ENCODE data around the gene ITIH5.

The ITIH5 gene

DNA sequence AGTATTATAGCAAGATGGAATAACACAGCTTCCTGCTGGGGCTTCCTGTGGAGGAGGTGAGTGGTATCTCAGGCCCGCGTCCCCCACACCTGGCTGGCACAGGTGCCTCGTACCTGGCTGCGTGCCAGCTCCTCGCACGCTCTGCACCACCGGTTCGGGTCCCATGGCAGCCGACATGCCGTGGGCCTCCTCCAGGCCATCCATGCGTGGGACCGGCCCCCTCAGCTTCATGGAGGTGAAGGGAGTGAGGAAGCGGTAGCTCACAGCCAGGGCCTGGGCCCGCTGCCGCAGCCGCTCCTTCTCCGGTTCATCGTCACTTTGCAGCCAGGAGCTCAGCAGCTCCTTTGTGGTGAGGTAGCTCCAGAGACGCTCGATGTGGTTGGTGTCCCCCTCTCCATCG, 90.4 kb downstream of the ITIH5 start:
- no peak for TF ChIP-seq CTCF (IDR thresholded peaks at IDR 0.05; ENCODE audit: insufficient read depth, low read depth, low read length, missing control alignments)
- H3K4me3 ChIP-seq (ENCODE audit: low read depth, low read length): no peak overlapping the region
- no peak for DNase-seq (ENCODE audit: low read depth)

DNA sequence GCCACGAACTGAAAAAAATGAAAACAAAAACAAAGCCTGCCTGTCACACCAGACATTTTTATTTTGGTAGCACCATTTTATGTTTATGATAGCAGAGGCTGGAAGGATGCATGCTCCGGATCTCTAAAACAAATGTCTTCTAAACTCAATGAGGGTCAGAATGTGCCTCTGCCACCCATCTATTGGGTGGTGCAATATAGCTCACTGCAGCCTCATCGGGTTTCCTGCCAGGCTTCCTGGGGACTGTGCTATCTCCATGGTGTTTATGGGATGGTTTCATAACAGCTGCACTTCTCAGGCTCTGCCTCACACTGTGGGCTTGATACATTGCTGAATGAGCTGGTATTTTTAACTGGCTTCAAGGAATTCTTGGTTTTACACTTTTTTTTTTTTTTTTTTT, 94.4 kb downstream of the ITIH5 start:
- no peak for TF ChIP-seq CTCF (IDR thresholded peaks at IDR 0.05; ENCODE audit: insufficient read depth, low read depth, low read length, missing control alignments)
- DNase-seq (ENCODE audit: low read depth): no peak
- no peak overlapping the region for H3K4me3 ChIP-seq (ENCODE audit: low read depth, low read length)

DNA sequence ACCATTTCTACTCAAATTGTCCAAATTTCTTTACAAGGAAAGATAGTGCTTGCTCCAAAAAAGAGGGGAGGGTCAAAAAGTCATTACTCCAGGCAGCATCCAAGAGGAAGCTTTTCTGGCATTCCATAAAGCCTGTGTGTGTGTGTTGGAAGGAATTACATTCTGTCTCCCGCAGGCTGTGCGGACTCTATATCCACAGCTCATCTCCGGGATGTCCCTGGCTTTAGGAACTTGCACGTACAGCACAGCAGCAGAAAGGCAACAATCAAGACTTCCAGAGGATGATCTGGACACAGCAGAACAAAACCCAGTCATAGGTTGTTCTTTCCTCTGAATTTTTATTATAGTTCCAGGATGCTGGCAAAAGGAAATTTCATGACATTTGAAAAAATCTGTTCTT, 94.8 kb downstream of the ITIH5 start:
- no peak for DNase-seq (ENCODE audit: low read depth)
- H3K4me3 ChIP-seq (ENCODE audit: low read depth, low read length): no peak overlapping the region
- TF ChIP-seq CTCF (IDR thresholded peaks at IDR 0.05; ENCODE audit: insufficient read depth, low read depth, low read length, missing control alignments): no peak

DNA sequence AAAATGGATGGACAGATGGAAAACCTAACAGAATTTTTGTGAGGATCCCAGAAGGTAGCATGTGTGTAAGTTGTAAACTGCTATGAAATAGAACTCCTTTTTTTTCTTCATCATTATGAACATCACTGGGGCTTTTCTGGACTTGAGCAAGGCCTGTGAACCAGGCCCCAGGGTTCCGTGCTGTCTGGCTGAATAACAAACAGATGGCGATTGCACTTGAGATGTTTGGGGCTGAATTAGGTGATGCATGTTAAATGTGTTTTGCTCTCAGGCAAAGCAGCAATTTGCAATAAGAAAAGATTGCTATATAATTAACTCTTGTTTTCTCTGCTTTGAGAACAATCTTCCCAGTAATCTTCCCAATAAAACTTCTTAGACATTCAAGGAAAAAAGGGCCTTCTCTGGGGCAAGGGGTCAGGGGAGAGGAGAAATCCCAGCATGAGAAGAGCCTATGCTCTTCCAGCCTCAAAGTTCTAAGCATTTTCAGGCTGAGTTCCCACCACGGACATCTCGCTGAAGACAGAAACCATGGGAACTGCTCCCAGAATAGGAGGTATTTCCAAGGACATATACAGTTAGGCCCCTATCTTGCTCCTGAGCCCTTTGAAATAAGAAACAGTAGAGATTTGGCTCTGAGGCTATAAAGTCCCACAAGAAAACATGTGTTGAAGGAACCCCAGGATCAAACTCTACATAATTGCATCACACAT, 98.7 kb downstream of the ITIH5 start:
- no peak for TF ChIP-seq CTCF (IDR thresholded peaks at IDR 0.05; ENCODE audit: insufficient read depth, low read depth, low read length, missing control alignments)
- DNase-seq (ENCODE audit: low read depth): no peak
- H3K4me3 ChIP-seq (ENCODE audit: low read depth, low read length): no peak overlapping the region

DNA sequence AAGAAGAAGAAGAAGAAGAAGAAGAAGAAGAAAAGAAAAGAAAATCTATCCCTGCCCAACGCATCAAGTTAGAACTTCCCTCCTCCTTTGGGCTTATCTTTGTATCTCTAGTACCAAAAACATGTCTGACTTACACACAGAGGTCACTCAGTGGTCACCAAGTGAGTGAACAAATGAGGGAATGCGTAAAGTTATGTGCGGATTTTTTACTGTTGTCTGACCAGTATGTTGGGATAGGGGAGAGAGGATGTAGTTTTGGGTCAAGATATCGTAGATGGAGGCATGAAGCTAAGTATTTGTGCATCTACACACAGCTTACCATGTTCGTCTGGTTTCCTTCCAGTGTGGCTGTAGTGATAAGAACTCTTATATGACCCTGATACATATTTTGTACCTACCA, 99.9 kb downstream of the ITIH5 start:
- no peak for TF ChIP-seq CTCF (IDR thresholded peaks at IDR 0.05; ENCODE audit: insufficient read depth, low read depth, low read length, missing control alignments)
- DNase-seq (ENCODE audit: low read depth): no peak
- H3K4me3 ChIP-seq (ENCODE audit: low read depth, low read length): no peak overlapping the region

GRCh38 chr10:7565871-7566270, 100.9 kb downstream of the ITIH5 start:
- no peak for DNase-seq (ENCODE audit: low read depth)

More at GRCh38 chr10:7565871-7566270, 100.9 kb downstream of the ITIH5 start:
- no peak for TF ChIP-seq CTCF (IDR thresholded peaks at IDR 0.05; ENCODE audit: insufficient read depth, low read depth, low read length, missing control alignments)
- H3K4me3 ChIP-seq (ENCODE audit: low read depth, low read length): no peak overlapping the region
